Esophagus muscularis mucosa (tissue), 4 donors: ENCODE results near the gene SBNO2. TPM values are rescaled to one million over a fixed set of nuclear protein-coding genes. Genes with fewer than 3 reads are reported as not detected.

Experiments used
- DNase-seq: peaks from one replicate; pipeline ENCODE4 v3.0.0-alpha.2; 2017; ENCODE audit errors: extremely low spot score
- H3K27ac ChIP-seq, 4 donors: fragments of 200-600 bp; sonication (generic); replicated peaks in 1 of 4; 1 replicate in 3 of 4; 2 replicates in 1 of 4; pipeline ENCODE4 v1.5.1; 2016 to 2019; ENCODE audit warnings: mild to moderate bottlenecking in 1 of 4
- H3K27me3 ChIP-seq, 4 donors: fragments of 200-600 bp; sonication (generic); one replicate each; pipeline versions ENCODE4 v1.5.1 to v1.6.0; 2016 to 2019
- H3K36me3 ChIP-seq, 4 donors: fragments of 200-600 bp; sonication (generic); one replicate each; pipeline ENCODE4 v1.5.1; 2016 to 2019
- H3K4me1 ChIP-seq, 4 donors: fragments of 200-600 bp; sonication (generic); one replicate each; pipeline ENCODE4 v1.5.1; 2016 to 2019
- H3K4me3 ChIP-seq, 4 donors: fragments of 200-600 bp; sonication (generic); 1 replicate in 2 of 4; 2 replicates in 2 of 4; pipeline ENCODE4 v1.5.1; 2016 to 2019; ENCODE audit warnings: mild to moderate bottlenecking in 4 of 4, moderate library complexity in 1 of 4
- H3K9me3 ChIP-seq, 4 donors: fragments of 200-600 bp; sonication (generic); 1 replicate in 3 of 4; 2 replicates in 1 of 4; pipeline ENCODE4 v1.5.1; 2016 to 2019
- EP300 ChIP-seq: sonication (generic); formaldehyde crosslinking; IDR thresholded peaks from one replicate; pipeline ENCODE4 v1.6.1; 2017; ENCODE audit warnings: antibody characterized with exemption
- POLR2A ChIP-seq: fragments of 450-650 bp; IDR thresholded peaks from one replicate; pipeline ENCODE4 v1.6.1; 2017; ENCODE audit warnings: antibody characterized with exemption, moderate library complexity, mild to moderate bottlenecking, low read depth
- POLR2AphosphoS5 ChIP-seq, 2 donors: sonication (generic); formaldehyde crosslinking; IDR thresholded peaks; one replicate each; pipeline ENCODE4 v1.6.1; 2017; ENCODE audit warnings: antibody characterized with exemption in 2 of 2
- WGBS: methylation state at CpG from one replicate; pipeline ENCODE4 v1.1.5; 2018; 5-methylcytosine and 5-hydroxymethylcytosine counted together
- intact Hi-C: fragments of 100-400 bp; cut with DNase I; formaldehyde crosslinking; loops from one replicate; pipeline ENCODE4 v1.15.1; 2023
- total RNA-seq, 4 donors: library from RNA; depleted of rRNA; stranded (reverse); fragments of >200 nt; gene quantifications; one replicate each; pipeline versions ENCODE4 v1.1.0 to v1.2.1, GENCODE V29; 2016
- TF ChIP-seq, protein P1 (sequence below), 3 experiments: fragments of 200-600 bp in 2 of 3; fragments of 450-650 bp in 1 of 3; sonication (generic) in 2 of 3; IDR thresholded peaks; one replicate each; pipeline ENCODE4 v1.5.1; 2017 to 2019; ENCODE audit warnings: antibody characterized with exemption in 3 of 3, mild to moderate bottlenecking in 2 of 3, moderate library complexity in 1 of 3

Gene SBNO2
- total RNA-seq, 4 donors from 2014 or later = 16.2 to 141 (median 30.5) TPM

DNA sequence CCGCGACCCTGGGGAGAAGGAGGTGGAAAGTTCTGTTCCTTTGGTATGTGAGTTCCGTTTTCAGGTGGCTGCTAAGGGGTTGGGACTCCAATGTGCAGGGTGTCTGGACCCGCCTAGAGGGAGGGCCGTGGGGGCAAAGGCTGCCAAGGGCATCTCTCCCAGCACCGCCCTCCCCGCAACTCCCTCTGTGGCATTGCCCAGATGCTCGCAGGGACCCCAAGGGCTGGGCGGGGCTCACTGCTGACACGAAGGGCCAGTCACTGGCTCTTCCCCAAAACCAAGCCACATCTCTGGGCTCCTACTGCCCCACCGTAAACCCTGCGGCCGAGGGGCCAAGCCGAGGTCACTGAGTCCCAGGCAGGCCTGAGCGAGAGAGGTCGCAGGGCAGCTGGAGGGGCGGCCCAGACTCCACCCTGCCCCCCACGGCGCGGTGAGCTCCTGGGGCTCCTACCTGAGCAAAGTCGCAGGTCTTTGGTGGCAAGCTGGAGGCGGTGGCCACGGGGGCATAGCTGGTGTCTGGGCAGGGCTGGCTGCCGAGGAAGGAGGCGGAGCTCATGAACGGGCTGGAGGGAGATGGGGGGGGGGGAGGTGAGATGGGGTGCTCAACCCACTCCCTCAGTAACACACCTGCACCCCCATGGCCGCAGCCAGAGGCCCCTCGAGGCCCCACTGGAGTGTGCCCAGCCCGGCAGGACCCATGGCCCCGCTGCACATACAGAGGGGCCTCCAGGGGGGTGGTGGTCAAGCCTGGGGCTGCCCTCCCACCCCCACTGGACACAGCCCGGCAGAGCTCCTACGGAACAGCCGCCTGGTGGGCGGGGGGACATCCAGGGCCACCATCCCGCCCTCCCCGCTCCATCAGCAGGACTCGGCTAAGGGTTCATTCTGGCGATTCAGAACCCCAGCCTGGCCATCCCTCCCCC lies 26.9 kb downstream of the SBNO2 start:
- 85% methylated on average over 33 of the region's 38 CpGs for WGBS
- Histone ChIP-seq H3K36me3 (peaks cover 10 to 83% (median 71%) of the 10 kb centered on the region in 4 donors), H3K4me3 (no peak overlapping the region), H3K4me1 (peaks cover 20 to 30% (median 25%) of the 10 kb centered on the region in 4 donors), H3K27ac (no peak overlapping the region), H3K27me3 (no peaks in the 10 kb centered on the region), H3K9me3 (no peaks in the 10 kb centered on the region)
- no peak for TF ChIP-seq POLR2AphosphoS5 (IDR thresholded peaks at IDR 0.05)
- TF ChIP-seq POLR2A = no peak
- TF ChIP-seq, protein P1, sequence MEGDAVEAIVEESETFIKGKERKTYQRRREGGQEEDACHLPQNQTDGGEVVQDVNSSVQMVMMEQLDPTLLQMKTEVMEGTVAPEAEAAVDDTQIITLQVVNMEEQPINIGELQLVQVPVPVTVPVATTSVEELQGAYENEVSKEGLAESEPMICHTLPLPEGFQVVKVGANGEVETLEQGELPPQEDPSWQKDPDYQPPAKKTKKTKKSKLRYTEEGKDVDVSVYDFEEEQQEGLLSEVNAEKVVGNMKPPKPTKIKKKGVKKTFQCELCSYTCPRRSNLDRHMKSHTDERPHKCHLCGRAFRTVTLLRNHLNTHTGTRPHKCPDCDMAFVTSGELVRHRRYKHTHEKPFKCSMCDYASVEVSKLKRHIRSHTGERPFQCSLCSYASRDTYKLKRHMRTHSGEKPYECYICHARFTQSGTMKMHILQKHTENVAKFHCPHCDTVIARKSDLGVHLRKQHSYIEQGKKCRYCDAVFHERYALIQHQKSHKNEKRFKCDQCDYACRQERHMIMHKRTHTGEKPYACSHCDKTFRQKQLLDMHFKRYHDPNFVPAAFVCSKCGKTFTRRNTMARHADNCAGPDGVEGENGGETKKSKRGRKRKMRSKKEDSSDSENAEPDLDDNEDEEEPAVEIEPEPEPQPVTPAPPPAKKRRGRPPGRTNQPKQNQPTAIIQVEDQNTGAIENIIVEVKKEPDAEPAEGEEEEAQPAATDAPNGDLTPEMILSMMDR (IDR thresholded peaks at IDR 0.05) = no peak
- no peak for TF ChIP-seq EP300
- intact Hi-C loops = no loop called here
- DNase-seq = no peak

DNA sequence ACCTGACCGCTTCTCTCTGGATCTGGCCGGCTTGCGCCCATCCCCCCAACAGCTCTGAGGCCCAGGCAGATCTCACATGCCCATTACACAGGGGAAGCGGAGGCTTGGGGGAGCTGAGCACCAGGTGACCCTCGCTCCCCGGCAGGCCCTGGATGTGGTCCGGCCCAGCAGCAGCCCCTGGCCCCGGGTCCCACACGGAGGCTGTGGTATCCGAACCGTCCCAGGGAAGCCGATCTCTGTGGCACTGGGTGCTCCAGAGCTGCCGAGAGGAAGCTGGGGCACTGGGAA lies 27.7 kb downstream of the SBNO2 start:
- Histone ChIP-seq H3K9me3 (no peaks in the 10 kb centered on the region), H3K36me3 (peaks cover 10 to 76% (median 70%) of the 10 kb centered on the region in 4 donors), H3K27me3 (no peaks in the 10 kb centered on the region), H3K4me1 (peaks cover 13 to 23% (median 18%) of the 10 kb centered on the region in 4 donors), H3K27ac (no peak overlapping the region), H3K4me3 (no peak overlapping the region)
- 87% methylated on average over 4 of the region's 13 CpGs for WGBS
- TF ChIP-seq, protein P1 (IDR thresholded peaks at IDR 0.05) = no peak
- TF ChIP-seq EP300 = no peak
- TF ChIP-seq POLR2AphosphoS5 (IDR thresholded peaks at IDR 0.05) = no peak
- no peak for DNase-seq
- intact Hi-C loops = no loop called here

DNA sequence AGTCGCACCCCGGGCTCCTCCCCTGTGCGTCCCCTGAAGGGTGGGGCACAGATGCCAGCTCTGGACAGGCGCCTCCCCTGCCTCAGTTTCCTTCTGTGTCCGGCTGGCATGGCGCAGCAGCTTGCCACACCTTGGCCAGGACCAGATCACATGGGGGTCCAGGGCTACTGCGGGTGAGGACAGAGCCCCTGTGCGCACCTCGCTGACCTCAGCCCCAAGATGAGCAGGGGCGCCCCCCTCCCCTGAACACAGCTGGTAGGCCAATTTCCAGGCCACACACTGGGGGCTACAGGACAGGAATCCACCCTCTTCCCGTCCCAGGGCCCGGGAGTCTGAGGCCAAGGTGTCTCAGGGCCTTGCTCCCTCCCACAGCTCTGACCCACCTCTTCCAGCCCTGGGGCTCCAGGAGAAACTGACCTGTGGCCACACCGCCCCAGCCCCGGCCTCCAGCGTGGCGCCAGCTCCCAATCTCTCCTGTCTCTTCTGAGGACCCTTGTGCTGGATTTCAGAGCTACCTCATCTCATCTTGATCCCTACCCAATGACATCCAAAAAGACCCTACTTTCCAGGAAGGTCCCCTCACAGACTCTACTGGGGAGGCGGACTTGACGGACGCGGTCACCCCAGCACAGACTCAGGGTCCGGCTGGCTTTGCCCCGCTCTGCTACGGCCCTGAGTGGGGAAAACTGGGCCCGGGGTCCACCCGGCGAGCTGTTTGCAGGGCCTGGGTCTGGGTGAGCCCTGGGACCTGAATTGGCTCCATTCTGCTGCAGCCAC lies 28.2 kb downstream of the SBNO2 start:
- intact Hi-C loops = no loop called here
- Histone ChIP-seq H3K27ac (no peak overlapping the region), H3K4me3 (no peak overlapping the region), H3K4me1 (peaks cover 8 to 17% (median 12%) of the 10 kb centered on the region in 4 donors), H3K9me3 (no peaks in the 10 kb centered on the region), H3K27me3 (no peaks in the 10 kb centered on the region), H3K36me3 (peaks cover 10 to 72% (median 67%) of the 10 kb centered on the region in 4 donors)
- 92% methylated on average over 20 of the region's 26 CpGs for WGBS
- no peak for DNase-seq
- TF ChIP-seq, protein P1 (IDR thresholded peaks at IDR 0.05) = no peak
- TF ChIP-seq EP300 = no peak
- TF ChIP-seq POLR2A = no peak
- no peak for TF ChIP-seq POLR2AphosphoS5 (IDR thresholded peaks at IDR 0.05)

DNA sequence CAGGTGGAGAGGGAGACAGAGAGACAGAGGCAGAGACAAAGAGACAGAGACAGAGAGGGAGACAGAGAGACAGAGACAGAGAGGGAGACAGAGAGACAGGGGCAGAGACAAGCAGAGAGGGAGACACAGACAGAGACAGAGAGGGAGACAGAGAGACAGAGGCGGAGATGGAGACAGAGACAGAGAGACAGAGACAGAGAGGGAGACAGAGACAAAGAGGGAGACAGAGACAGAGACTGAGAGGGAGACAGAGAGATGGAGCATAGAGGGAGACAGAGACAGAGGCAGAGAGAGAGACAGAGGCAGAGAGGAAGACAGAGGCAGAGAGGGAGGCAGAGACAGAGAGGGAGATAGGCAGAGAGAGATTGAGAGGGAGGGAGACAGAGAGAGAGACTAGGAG lies 29.3 kb downstream of the SBNO2 start:
- Histone ChIP-seq H3K27ac (no peak overlapping the region), H3K4me1 (peaks cover under 1 to 7% (median 3%) of the 10 kb centered on the region in 4 donors)

More for the DNA sequence above, 29.3 kb downstream of the SBNO2 start:
- Histone ChIP-seq H3K27me3 (no peaks in the 10 kb centered on the region), H3K36me3 (peaks cover 10 to 71% (median 66%) of the 10 kb centered on the region in 4 donors), H3K4me3 (no peak overlapping the region), H3K9me3 (no peaks in the 10 kb centered on the region)
- intact Hi-C loops = no loop called here
- TF ChIP-seq POLR2AphosphoS5 (IDR thresholded peaks at IDR 0.05) = no peak
- no peak for TF ChIP-seq POLR2A
- TF ChIP-seq, protein P1 (IDR thresholded peaks at IDR 0.05) = no peak
- TF ChIP-seq EP300 = no peak
- no peak for DNase-seq
- WGBS = 96% methylated on average over 1 of the region's 1 CpG
